H1 (cell line): Measurements from ENCODE around the gene CLASP2. TPM values are rescaled to one million over a fixed set of nuclear protein-coding genes. Genes with fewer than 3 reads are reported as not detected.

ENCODE experiments used
- CTCF ChIA-PET: fragments of 300-600 bp; sonication (Branson Sonifier 250); formaldehyde crosslinking; loops from one replicate; lab custom pipeline; 2021; ENCODE audit not compliant: partially characterized antibody; lab: Charles Lee
- POLR2A ChIA-PET: fragments of 300-600 bp; sonication (Branson Sonifier 250); formaldehyde crosslinking; loops from one replicate; lab custom pipeline; 2021; ENCODE audit warnings: inconsistent platforms; ENCODE audit not compliant: partially characterized antibody; lab: Charles Lee
- DNase-seq, 2 experiments: peaks; one replicate each; pipeline versions ENCODE4 v3.0.0 to v3.0.0-alpha.2; 2010 to 2022; ENCODE audit warnings: low spot score in 2 of 2, low read depth in 1 of 2, mixed read lengths in 1 of 2
- FAIRE-seq: peaks from 2 replicates; lab custom pipeline; 2011; peaks lifted over from hg19 to GRCh38; lab: Jason Lieb, UNC
- H2AFZ ChIP-seq: 2 replicates; pipeline ENCODE4 v1.8.1; 2012; ENCODE audit warnings: low read length, inconsistent platforms
- H2AK5ac ChIP-seq: 2 replicates; pipeline ENCODE4 v1.6.1; 2013; ENCODE audit warnings: low read depth, low read length
- H2BK120ac ChIP-seq: replicated peaks from 2 replicates; pipeline ENCODE3; 2013; ENCODE audit warnings: low read depth, low read length, inconsistent platforms
- H2BK12ac ChIP-seq: 2 replicates; pipeline ENCODE4 v1.6.1; 2013; ENCODE audit warnings: low read depth, low read length
- H2BK15ac ChIP-seq: 2 replicates; pipeline ENCODE4 v1.6.1; 2013; ENCODE audit warnings: low read length
- H2BK20ac ChIP-seq: 2 replicates; pipeline ENCODE4 v1.6.1; 2013; ENCODE audit warnings: low read length
- H2BK5ac ChIP-seq: 2 replicates; pipeline ENCODE4 v1.6.1; 2013; ENCODE audit warnings: low read depth, low read length
- H3K14ac ChIP-seq: 2 replicates; pipeline ENCODE4 v1.6.1; 2013; ENCODE audit warnings: inconsistent platforms; ENCODE audit not compliant: insufficient read length
- H3K18ac ChIP-seq: 2 replicates; pipeline ENCODE4 v1.6.1; 2013; ENCODE audit warnings: low read length; ENCODE audit errors: extremely low read depth
- H3K23ac ChIP-seq: 2 replicates; pipeline ENCODE4 v1.6.1; 2013; ENCODE audit warnings: inconsistent platforms; ENCODE audit not compliant: insufficient read length
- H3K23me2 ChIP-seq: 2 replicates; pipeline ENCODE4 v1.6.1; 2013; ENCODE audit warnings: low read depth, low read length
- H3K27ac ChIP-seq: 2 replicates; pipeline ENCODE4 v1.6.1; 2011; ENCODE audit warnings: low read depth, low read length, inconsistent platforms
- H3K27me3 ChIP-seq, 4 experiments: replicated peaks in 1 of 4; 1 replicate in 1 of 4; 2 replicates in 3 of 4; pipeline versions ENCODE4 v1.6.1 to v1.8.1; 2011 to 2013; ENCODE audit warnings: low read length in 3 of 4, mild to moderate bottlenecking in 3 of 4, inconsistent platforms in 2 of 4, mixed read lengths in 2 of 4, moderate library complexity in 1 of 4; ENCODE audit not compliant: control insufficient read depth in 3 of 4, insufficient read depth in 3 of 4; ENCODE audit errors: extremely low read depth in 1 of 4
- H3K36me3 ChIP-seq, 4 experiments: 2 replicates each; pipeline versions ENCODE4 v1.6.1 to v1.8.1; 2011 to 2013; ENCODE audit warnings: mild to moderate bottlenecking in 4 of 4, low read length in 3 of 4, moderate library complexity in 2 of 4, control low read depth in 1 of 4, inconsistent platforms in 1 of 4; ENCODE audit not compliant: insufficient read depth in 4 of 4, control insufficient read depth in 2 of 4
- H3K4ac ChIP-seq: replicated peaks from 2 replicates; pipeline ENCODE3; 2013; ENCODE audit warnings: low read length, low read depth, mixed read lengths, inconsistent platforms; ENCODE audit not compliant: insufficient read length
- H3K4me1 ChIP-seq, 4 experiments: replicated peaks in 1 of 4; 1 replicate in 1 of 4; 2 replicates in 3 of 4; pipeline versions ENCODE4 v1.6.1 to v1.8.1; 2011 to 2013; ENCODE audit warnings: low read length in 3 of 4, inconsistent platforms in 2 of 4, mixed read lengths in 1 of 4; ENCODE audit not compliant: insufficient read depth in 4 of 4, control insufficient read depth in 3 of 4
- H3K4me2 ChIP-seq, 2 experiments: 2 replicates each; pipeline versions ENCODE4 v1.6.1 to v1.8.1; 2011 to 2013; ENCODE audit warnings: low read depth in 2 of 2, low read length in 2 of 2, control low read depth in 1 of 2, inconsistent platforms in 1 of 2, mild to moderate bottlenecking in 1 of 2; ENCODE audit not compliant: insufficient read depth in 1 of 2
- H3K4me3 ChIP-seq, 4 experiments: fragments of 200-600, 300-600 bp in 1 of 4; sonication (generic), shearing (Covaris generic), sonication (Bioruptor Twin) in 1 of 4; 2 replicates each; pipeline versions ENCODE4 v1.5.1 to v1.8.1; 2011 to 2016; ENCODE audit warnings: low read length in 4 of 4, low read depth in 3 of 4, control low read depth in 2 of 4, inconsistent platforms in 2 of 4, mild to moderate bottlenecking in 2 of 4, mixed read lengths in 1 of 4, moderate library complexity in 1 of 4; ENCODE audit not compliant: insufficient read depth in 2 of 4; ENCODE audit errors: extremely low read depth in 1 of 4
- H3K56ac ChIP-seq: replicated peaks from 2 replicates; pipeline ENCODE3; 2013; ENCODE audit warnings: low read depth, mild to moderate bottlenecking, mixed read lengths, low read length, inconsistent platforms; ENCODE audit not compliant: insufficient read length
- H3K79me1 ChIP-seq: 2 replicates; pipeline ENCODE4 v1.6.1; 2013; ENCODE audit warnings: low read depth, low read length, control low read depth
- H3K79me2 ChIP-seq, 2 experiments: 2 replicates each; pipeline versions ENCODE4 v1.6.1 to v1.8.1; 2012 to 2013; ENCODE audit warnings: low read length in 2 of 2, mild to moderate bottlenecking in 2 of 2, inconsistent platforms in 1 of 2; ENCODE audit not compliant: insufficient read depth in 2 of 2, control insufficient read depth in 1 of 2
- H3K9ac ChIP-seq, 4 experiments: replicated peaks in 1 of 4; 1 replicate in 1 of 4; 2 replicates in 3 of 4; pipeline versions ENCODE4 v1.6.1 to v1.8.1; 2011 to 2013; ENCODE audit warnings: low read depth in 3 of 4, low read length in 3 of 4, control low read depth in 2 of 4, mild to moderate bottlenecking in 2 of 4, moderate library complexity in 2 of 4, inconsistent platforms in 1 of 4; ENCODE audit errors: extremely low read depth in 1 of 4
- H3K9me3 ChIP-seq, 2 experiments: 2 replicates each; pipeline versions ENCODE4 v1.6.1 to v1.8.1; 2012 to 2013; ENCODE audit warnings: mild to moderate bottlenecking in 2 of 2, moderate library complexity in 2 of 2, control low read depth in 1 of 2, inconsistent platforms in 1 of 2, low read depth in 1 of 2, low read length in 1 of 2, mixed read lengths in 1 of 2; ENCODE audit not compliant: insufficient read depth in 2 of 2
- H4K20me1 ChIP-seq, 2 experiments: replicated peaks in 1 of 2; 2 replicates each; pipeline versions ENCODE3 to v1.8.1; 2011 to 2013; ENCODE audit warnings: inconsistent platforms in 2 of 2, low read length in 2 of 2, mild to moderate bottlenecking in 1 of 2; ENCODE audit not compliant: insufficient read depth in 2 of 2, control insufficient read depth in 1 of 2
- H4K5ac ChIP-seq: 2 replicates; pipeline ENCODE4 v1.6.1; 2013; ENCODE audit warnings: low read length, low read depth, mixed read lengths, inconsistent platforms; ENCODE audit not compliant: insufficient read length
- H4K8ac ChIP-seq: 2 replicates; pipeline ENCODE4 v1.8.0; 2013; ENCODE audit warnings: mild to moderate bottlenecking, moderate library complexity, low read length, inconsistent platforms; ENCODE audit not compliant: insufficient read depth; ENCODE audit errors: extremely low read depth
- H4K91ac ChIP-seq: replicated peaks from 2 replicates; pipeline ENCODE3; 2013; ENCODE audit warnings: low read length, mixed read lengths, inconsistent platforms; ENCODE audit not compliant: insufficient read length
- ASH2L ChIP-seq: fragments of 200-600, 300-600 bp; sonication (generic); IDR thresholded peaks from one replicate; pipeline ENCODE4 v1.7.1; 2017; ENCODE audit warnings: low read length
- ATF3 ChIP-seq: IDR thresholded peaks from 2 replicates; pipeline ENCODE4 v1.6.1; 2011; ENCODE audit warnings: low read depth, mild to moderate bottlenecking, low read length; ENCODE audit not compliant: insufficient read depth
- CBX5 ChIP-seq: fragments of 300-800, 300-1000 bp; sonication (generic); IDR thresholded peaks from 2 replicates; pipeline ENCODE4 v1.7.1; 2016; ENCODE audit warnings: antibody characterized with exemption, low read length, low read depth
- CHD2 ChIP-seq: IDR thresholded peaks from 2 replicates; pipeline ENCODE4 v1.6.1; 2012; ENCODE audit warnings: low read length, improper control_type of control experiment
- CREB1 ChIP-seq: IDR thresholded peaks from 2 replicates; pipeline ENCODE4 v1.6.1; 2012; ENCODE audit warnings: inconsistent platforms
- CTCF ChIP-seq, 3 experiments: IDR thresholded peaks; 1 replicate in 2 of 3; 2 replicates in 1 of 3; pipeline versions ENCODE4 v1.5.1 to v1.6.1; 2011; ENCODE audit warnings: low read length in 3 of 3, mild to moderate bottlenecking in 3 of 3, inconsistent platforms in 2 of 3, low read depth in 1 of 3, moderate library complexity in 1 of 3; ENCODE audit not compliant: insufficient read depth in 1 of 3; ENCODE audit errors: control extremely low read depth in 1 of 3
- JUN ChIP-seq: IDR thresholded peaks from 2 replicates; pipeline ENCODE4 v1.6.1; 2011; ENCODE audit warnings: low read depth, mild to moderate bottlenecking, improper control_type of control experiment, low read length
- NANOG ChIP-seq: IDR thresholded peaks from 2 replicates; pipeline ENCODE4 v1.6.1; 2011; ENCODE audit warnings: low read length, low read depth, mild to moderate bottlenecking, inconsistent platforms; ENCODE audit not compliant: insufficient read depth, poor library complexity, severe bottlenecking
- RFX5 ChIP-seq: IDR thresholded peaks from 2 replicates; pipeline ENCODE4 v1.6.1; 2011; ENCODE audit warnings: low read depth, low read length, improper control_type of control experiment, borderline replicate concordance
- YY1 ChIP-seq: IDR thresholded peaks from 2 replicates; pipeline ENCODE4 v1.6.1; 2011; ENCODE audit warnings: low read depth, mild to moderate bottlenecking, low read length
- WGBS, 2 experiments: shearing (Covaris generic) in 1 of 2; methylation state at CpG; one replicate each; pipeline versions ENCODE4 v1.1.6 to v1.1.7; 2013 to 2015; ENCODE audit warnings: low lambda C conversion rate in 2 of 2, mixed read lengths in 2 of 2, inconsistent platforms in 1 of 2, low coverage in 1 of 2, missing lambda C conversion rate in 1 of 2; ENCODE audit not compliant: insufficient replicate concordance in 2 of 2, insufficient coverage in 1 of 2, insufficient read length in 1 of 2; ENCODE audit errors: extremely low coverage in 1 of 2, missing lambda C conversion rate in 1 of 2; 5-methylcytosine and 5-hydroxymethylcytosine counted together
- polyA plus RNA-seq, 7 experiments: library from polyadenylated mRNA; depleted of rRNA in 3 of 7; stranded (reverse) in 5 of 7; unstranded in 2 of 7; fragments of >200 nt in 5 of 7; fragments of 200-250 nt in 2 of 7; gene quantifications; 1 replicate in 5 of 7; 2 replicates in 1 of 7; 4 replicates in 1 of 7; pipeline versions ENCODE4 v1.2.1 to v1.2.3, GENCODE V29; 2011 to 2013; ENCODE audit warnings: missing spikeins in 2 of 7, mixed read lengths in 2 of 7
- total RNA-seq: library from RNA; stranded (reverse); fragmentation: NEBNext Ultra II Directional; extraction: Animal tissue kit (Norgen Biotek cat#: 25700); gene quantifications from 2 replicates; pipeline ENCODE4 v1.2.1, GENCODE V29; 2021

The CLASP2 gene
- total and polyA plus RNA-seq, 2 of the 8 experiments (the other 6 are each of a cell fraction or from before 2014, with no cell fraction given), result 21.7 to 58.0 TPM

GRCh38 chr3:33746416-33747116 lies 28.5 kb upstream of the CLASP2 start:
- Histone ChIP-seq H2AK5ac (no peak overlapping the region), H2BK15ac (no peak overlapping the region), H2BK120ac (no peak overlapping the region), H4K8ac (no peak overlapping the region), H3K18ac (no peak overlapping the region), H3K4ac (no peak overlapping the region), H2BK20ac (no peak overlapping the region), H4K5ac (no peak overlapping the region), H3K27me3 (no peaks in the 10 kb centered on the region), H4K91ac (no peak overlapping the region), H3K27ac (no peak overlapping the region), H2BK12ac (no peak overlapping the region), H3K79me2 (no peaks in the 10 kb centered on the region), H3K36me3 (no peaks in the 10 kb centered on the region), H3K4me1 (no peaks in the 10 kb centered on the region), H2BK5ac (no peak overlapping the region), H3K4me3 (no peak overlapping the region), H3K4me2 (no peak overlapping the region), H3K14ac (no peak overlapping the region), H3K56ac (no peak overlapping the region), H4K20me1 (no peaks in the 10 kb centered on the region), H3K9me3 (no peaks in the 10 kb centered on the region), H3K23me2 (no peaks in the 10 kb centered on the region), H3K9ac (no peak overlapping the region), H3K23ac (no peak overlapping the region), H2AFZ (peak overlapping the region; percentile 70; the same call in 1 of the 2 replicates), H3K79me1 (no peaks in the 10 kb centered on the region)
- ChIA-PET POLR2A (no interaction called here), CTCF (interaction anchor here (1.2 kb wide), 1 partner anchor 428 kb away, joined by 3 read pairs; no protein-coding TSS in a partner anchor)
- 84% methylated on average over 7 of the region's 7 CpGs; no CpG with 5 or more reads in 1 of the 2 experiments for WGBS, 2 experiments
- FAIRE-seq (no peak), DNase-seq (no peak)
- TF ChIP-seq CHD2 (no peak), CBX5 (no peak), NANOG (no peak), RFX5 (no peak), CREB1 (no peak), JUN (no peak), ATF3 (no peak), ASH2L (no peak), YY1 (no peak), CTCF (IDR thresholded peaks at IDR 0.05; ENCODE audit: control extremely low read depth in 1 of 3, insufficient read depth in 1 of 3, low read depth in 1 of 3, low read length in 3 of 3) (no peak)
